Measurements from ENCODE around the gene GRK3. TPM values are rescaled to one million over a fixed set of nuclear protein-coding genes. Genes with fewer than 3 reads are reported as not detected.
"Not testable (repeated sequence)": the region's sequence is repeated elsewhere in the genome, so short reads cannot be mapped to it uniquely, and the experiment has no call there.

The GRK3 gene
- 10 to 100 TPM in 1 of 4 donors, 1 to 10 TPM in 3; 7.6 to 10.7 (median 8.8) TPM for total RNA-seq

- H3K9me3 ChIP-seq = no peaks in the 10 kb centered on the region
- no peaks in the 10 kb centered on the region for H3K36me3 ChIP-seq
- H3K27me3 ChIP-seq = no peaks in the 10 kb centered on the region
- peak in 1 of 2 donors; percentile 59 for TF ChIP-seq POLR2A (IDR thresholded peaks at IDR 0.05)
- TF ChIP-seq, protein P1, sequence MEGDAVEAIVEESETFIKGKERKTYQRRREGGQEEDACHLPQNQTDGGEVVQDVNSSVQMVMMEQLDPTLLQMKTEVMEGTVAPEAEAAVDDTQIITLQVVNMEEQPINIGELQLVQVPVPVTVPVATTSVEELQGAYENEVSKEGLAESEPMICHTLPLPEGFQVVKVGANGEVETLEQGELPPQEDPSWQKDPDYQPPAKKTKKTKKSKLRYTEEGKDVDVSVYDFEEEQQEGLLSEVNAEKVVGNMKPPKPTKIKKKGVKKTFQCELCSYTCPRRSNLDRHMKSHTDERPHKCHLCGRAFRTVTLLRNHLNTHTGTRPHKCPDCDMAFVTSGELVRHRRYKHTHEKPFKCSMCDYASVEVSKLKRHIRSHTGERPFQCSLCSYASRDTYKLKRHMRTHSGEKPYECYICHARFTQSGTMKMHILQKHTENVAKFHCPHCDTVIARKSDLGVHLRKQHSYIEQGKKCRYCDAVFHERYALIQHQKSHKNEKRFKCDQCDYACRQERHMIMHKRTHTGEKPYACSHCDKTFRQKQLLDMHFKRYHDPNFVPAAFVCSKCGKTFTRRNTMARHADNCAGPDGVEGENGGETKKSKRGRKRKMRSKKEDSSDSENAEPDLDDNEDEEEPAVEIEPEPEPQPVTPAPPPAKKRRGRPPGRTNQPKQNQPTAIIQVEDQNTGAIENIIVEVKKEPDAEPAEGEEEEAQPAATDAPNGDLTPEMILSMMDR (IDR thresholded peaks at IDR 0.05) = no peak
- peaks cover 14 to 35% of the 10 kb centered on the region in 2 donors for H3K4me1 ChIP-seq
- peak within 1 kb of the TSS; percentile 44 to 80 (median 72) for H3K4me3 ChIP-seq (replicated peaks in 1 of 3)
- 1% methylated on average over 29 to 38 of the region's 73 CpGs for WGBS, 2 donors
- H3K27ac ChIP-seq = peak within 1 kb of the TSS; percentile 51 to 63 (median 56)
- intact Hi-C loops (cut with DNase I) = loop anchor here (10.0 kb wide), 1 partner anchor 90 kb away; no protein-coding TSS in a partner anchor
- DNase-seq = peak; percentile 83 to 85
Measured at GRCh38 chr22:25564320-25564978, at the start of gene GRK3. Gene GRK3, plus strand, starts transcription at chr22:25564675. Its CDS starts 366 bp downstream, at chr22:25565041.

DNA sequence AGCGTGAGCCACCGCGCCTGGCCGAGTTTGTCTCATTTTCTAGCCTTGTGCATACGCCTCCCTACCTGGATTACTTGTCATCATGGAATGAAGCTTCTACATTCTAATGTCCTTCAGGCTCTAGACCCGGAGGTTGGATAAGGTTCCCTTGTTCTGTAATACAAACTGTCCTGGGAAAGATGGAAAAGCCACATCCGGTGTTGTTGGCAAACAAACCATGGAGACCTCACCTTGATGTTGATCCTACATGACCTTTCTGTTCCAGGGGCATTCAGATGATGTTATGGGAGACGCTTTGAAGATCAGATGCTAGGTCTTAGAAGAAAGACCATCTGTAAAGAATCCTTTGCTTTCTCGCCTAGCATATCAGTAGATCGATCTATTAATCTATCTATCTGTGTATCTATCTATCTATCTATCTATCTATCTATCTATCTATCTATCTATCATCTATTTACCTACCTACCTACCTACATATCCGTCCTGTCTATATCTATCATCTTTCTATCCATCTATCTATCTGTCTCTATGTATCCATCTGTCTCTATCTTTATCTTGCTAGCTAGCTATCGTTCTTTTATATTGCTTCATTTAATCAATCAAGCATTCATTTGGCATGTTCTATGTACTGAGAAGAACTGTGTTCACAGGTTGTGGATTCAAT lies 46.3 kb upstream of the GRK3 start:
- Histone ChIP-seq H3K4me3 (replicated peaks in 1 of 3) (no peak overlapping the region), H3K27ac (no peak overlapping the region), H3K36me3 (no peaks in the 10 kb centered on the region), H3K27me3 (no peaks in the 10 kb centered on the region), H3K4me1 (peaks cover 6 to 9% of the 10 kb centered on the region in 2 donors), H3K9me3 (no peaks in the 10 kb centered on the region)
- intact Hi-C loops (cut with DNase I) = no loop called here
- 94 to 95% methylated on average over 12 of the region's 12 CpGs for WGBS, 2 donors
- TF ChIP-seq POLR2A (IDR thresholded peaks at IDR 0.05) = no peak
- TF ChIP-seq, protein P1 (IDR thresholded peaks at IDR 0.05) = no peak
- DNase-seq = no peak

- Histone ChIP-seq H3K4me3 (replicated peaks in 1 of 3) (no peak overlapping the region), H3K9me3 (no peaks in the 10 kb centered on the region), H3K27me3 (no peaks in the 10 kb centered on the region), H3K27ac (no peak overlapping the region), H3K36me3 (no peaks in the 10 kb centered on the region), H3K4me1 (no peaks in the 10 kb centered on the region)
- 91 to 93% methylated on average over 1 of the region's 1 CpG for WGBS, 2 donors
- intact Hi-C loops (cut with DNase I) = no loop called here
- TF ChIP-seq, protein P1 (IDR thresholded peaks at IDR 0.05) = no peak
- TF ChIP-seq POLR2A (IDR thresholded peaks at IDR 0.05) = no peak
- no peak for DNase-seq
Measured at GRCh38 chr22:25525376-25525775, 39.1 kb upstream of the GRK3 start.

DNA sequence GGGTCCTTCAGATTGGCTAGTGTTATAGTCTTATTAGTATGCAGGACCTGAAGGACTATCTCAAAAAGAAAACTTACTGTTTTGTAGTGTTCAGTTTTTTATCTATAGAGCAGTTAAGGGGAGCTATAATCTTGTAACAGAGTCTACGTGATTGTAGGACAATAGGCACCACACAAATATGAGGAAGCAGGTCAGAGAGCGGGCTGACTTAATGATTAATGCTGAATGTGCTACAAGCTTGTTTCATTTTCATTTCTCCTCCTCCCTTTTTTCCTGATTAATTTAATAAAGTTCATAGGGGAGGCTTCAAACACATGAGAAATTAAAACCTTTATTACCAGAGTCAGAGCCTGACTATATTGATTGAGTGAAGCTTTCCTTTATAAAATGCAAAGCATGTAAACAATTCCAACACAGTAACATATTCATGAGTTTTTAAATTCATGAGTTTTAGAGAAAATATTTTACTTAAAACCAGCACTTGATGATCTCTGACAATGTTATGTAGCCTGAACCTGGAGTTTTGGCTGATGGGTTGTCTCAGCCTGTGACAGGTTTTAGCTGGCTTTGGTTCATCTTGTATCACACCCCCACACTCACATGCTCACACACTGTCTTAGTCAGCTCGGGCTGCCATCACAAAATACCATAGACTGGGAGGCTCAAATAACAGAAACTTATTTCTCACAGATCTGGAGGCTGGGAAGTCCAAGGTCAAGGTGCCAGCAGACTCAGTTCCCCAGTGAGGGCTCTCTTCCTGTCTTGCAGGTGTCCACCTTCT lies 38.5 kb upstream of the GRK3 start:
- H3K27ac ChIP-seq; intact Hi-C loops (cut with DNase I); H3K9me3 ChIP-seq; H3K27me3 ChIP-seq; H3K4me3 ChIP-seq (replicated peaks in 1 of 3); H3K36me3 ChIP-seq; DNase-seq; H3K4me1 ChIP-seq: not testable (repeated sequence)
- 79 to 81% methylated on average over 3 of the region's 3 CpGs for WGBS, 2 donors

DNA sequence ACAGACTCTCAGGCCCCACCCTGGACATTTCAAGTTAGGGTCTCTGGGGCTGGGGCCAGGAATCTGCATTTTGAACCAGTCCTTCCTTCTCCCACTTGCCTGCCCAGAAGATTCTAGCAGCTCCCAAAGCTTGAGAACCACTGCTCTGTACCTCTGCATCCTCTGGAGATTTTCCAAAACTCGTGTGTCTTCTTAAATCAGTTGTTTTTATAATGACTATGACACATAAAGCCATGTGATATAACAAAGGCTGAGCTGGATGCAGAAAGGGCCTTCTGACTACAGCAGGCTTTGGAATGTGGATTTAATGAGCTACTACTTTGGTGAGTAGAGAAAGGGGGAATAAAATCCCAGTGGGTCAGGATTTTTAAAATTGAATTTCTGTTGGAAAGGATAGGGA lies 37.5 kb upstream of the GRK3 start:
- intact Hi-C loops (cut with DNase I); H3K9me3 ChIP-seq; DNase-seq; H3K4me1 ChIP-seq; H3K27ac ChIP-seq; H3K4me3 ChIP-seq (replicated peaks in 1 of 3); H3K27me3 ChIP-seq; H3K36me3 ChIP-seq: not testable (repeated sequence)
- 0 to 24% methylated on average over 1 of the region's 1 CpG for WGBS, 2 donors

- DNase-seq; H3K9me3 ChIP-seq; H3K4me3 ChIP-seq (replicated peaks in 1 of 3); H3K36me3 ChIP-seq; H3K27ac ChIP-seq; H3K27me3 ChIP-seq; H3K4me1 ChIP-seq; intact Hi-C loops (cut with DNase I): not testable (repeated sequence)
- 86 to 89% methylated on average over 3 of the region's 3 CpGs for whole genome bisulfite sequencing, 2 donors
Measured at GRCh38 chr22:25528068-25528467, 36.4 kb upstream of the GRK3 start.

DNA sequence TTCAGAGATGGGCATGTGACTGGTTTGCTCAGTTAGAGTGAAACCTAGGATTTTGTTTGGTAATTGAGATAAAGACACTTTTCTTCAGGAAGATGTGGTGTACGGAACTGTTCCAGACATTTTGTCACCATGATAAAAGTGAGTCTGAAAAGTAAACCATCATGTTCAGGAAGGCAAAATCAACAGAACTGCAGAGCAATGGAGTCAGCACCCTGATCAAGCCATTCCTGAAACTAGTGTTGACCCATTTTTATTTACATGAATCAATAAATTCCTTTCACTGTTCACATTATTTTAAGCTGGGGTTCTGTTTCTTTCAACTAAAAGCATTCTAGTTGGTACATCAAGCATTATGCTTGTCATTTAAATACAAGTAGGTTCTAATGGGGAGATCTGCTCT lies 35.4 kb upstream of the GRK3 start:
- 96 to 100% methylated on average over 1 of the region's 1 CpG for WGBS, 2 donors
- H3K36me3 ChIP-seq; intact Hi-C loops (cut with DNase I); DNase-seq; H3K27ac ChIP-seq; H3K4me3 ChIP-seq (replicated peaks in 1 of 3); H3K4me1 ChIP-seq; H3K9me3 ChIP-seq; H3K27me3 ChIP-seq: not testable (repeated sequence)

- H3K36me3 ChIP-seq; intact Hi-C loops (cut with DNase I); H3K4me3 ChIP-seq (replicated peaks in 1 of 3); H3K27ac ChIP-seq; H3K9me3 ChIP-seq; H3K27me3 ChIP-seq; DNase-seq; H3K4me1 ChIP-seq: not testable (repeated sequence)
- WGBS, 2 donors = 84 to 91% methylated on average over 4 of the region's 4 CpGs
Measured at GRCh38 chr22:25529541-25530137, 34.8 kb upstream of the GRK3 start.

- H3K9me3 ChIP-seq; H3K27ac ChIP-seq; H3K27me3 ChIP-seq; H3K4me1 ChIP-seq; H3K36me3 ChIP-seq; DNase-seq; intact Hi-C loops (cut with DNase I); H3K4me3 ChIP-seq (replicated peaks in 1 of 3): not testable (repeated sequence)
- WGBS, 2 donors = 89 to 97% methylated on average over 4 of the region's 4 CpGs
Measured at GRCh38 chr22:25531677-25532076, 32.8 kb upstream of the GRK3 start.

All from thyroid gland (tissue), 4 donors.